Astrocyte of the hippocampus (primary cell): ENCODE measurements around the gene THSD4.
A peak's percentile ranks its signal among the peaks of the same experiment; 100 is the strongest.

Experiments
- DNase-seq: peaks from one replicate; pipeline ENCODE4 v3.0.0; 2011; ENCODE audit warnings: low read depth, low spot score

THSD4 gene

DNA sequence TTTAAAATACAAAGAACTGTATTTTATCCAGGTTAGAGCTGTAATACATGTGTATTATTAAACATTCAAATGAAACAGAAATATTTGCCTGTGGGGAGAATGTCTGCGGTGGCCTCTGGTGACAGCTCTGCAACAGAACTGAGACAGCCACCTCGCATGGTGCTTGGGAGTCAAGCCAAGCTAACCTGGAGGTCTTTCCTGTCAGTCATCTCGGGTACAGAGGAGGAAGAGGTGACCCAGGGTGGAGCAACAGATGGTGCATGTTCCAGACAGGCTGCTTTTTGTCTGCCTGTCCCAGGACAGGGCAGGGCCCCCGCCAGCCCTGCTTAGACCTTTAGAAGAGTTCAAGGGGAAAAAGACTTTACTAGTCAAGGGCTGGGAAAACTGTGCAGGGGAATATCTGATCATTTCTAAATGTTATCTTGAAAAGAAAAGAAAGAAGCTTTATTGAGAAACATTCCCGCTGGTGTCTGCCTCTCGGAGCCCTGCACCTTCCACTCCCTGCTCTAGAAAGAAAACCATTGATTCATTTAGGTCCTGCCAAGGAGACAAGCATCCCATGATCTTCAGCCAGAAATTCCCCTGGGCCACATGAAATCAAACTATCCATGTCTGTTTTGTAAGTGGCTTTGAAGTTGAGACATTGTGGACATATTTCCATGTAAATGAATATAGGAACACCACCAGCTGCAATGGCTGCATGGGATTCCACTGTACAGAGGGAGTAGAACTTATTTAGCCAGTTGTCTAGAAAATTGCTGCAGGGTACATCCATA is 689.6 kb downstream of the THSD4 start:
- DNase-seq = peak; percentile 25

DNA sequence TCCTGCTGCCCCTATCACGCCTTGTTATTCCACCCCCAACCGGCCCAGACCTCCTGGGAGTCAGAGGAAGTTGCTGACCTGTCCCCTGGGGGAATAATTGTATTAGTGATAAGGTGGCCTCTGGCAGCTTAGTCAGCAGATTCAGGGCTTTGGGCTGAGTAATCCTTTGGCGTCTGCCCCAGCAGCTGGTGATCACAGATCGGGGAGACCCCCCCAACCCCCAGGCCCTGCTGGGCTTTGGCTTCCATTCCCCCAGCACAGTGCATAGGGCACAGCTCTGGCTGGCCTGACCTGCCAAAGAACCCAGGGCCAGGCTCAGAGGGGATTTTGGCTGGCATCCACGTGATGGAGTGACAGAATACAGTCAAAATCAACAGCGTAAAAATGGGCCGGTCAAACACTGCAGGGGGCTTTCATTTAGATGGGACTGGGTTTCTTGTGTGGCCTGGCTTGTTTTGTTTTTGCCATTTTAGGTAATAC is 691.2 kb downstream of the THSD4 start:
- DNase-seq = peak; percentile 67

DNA sequence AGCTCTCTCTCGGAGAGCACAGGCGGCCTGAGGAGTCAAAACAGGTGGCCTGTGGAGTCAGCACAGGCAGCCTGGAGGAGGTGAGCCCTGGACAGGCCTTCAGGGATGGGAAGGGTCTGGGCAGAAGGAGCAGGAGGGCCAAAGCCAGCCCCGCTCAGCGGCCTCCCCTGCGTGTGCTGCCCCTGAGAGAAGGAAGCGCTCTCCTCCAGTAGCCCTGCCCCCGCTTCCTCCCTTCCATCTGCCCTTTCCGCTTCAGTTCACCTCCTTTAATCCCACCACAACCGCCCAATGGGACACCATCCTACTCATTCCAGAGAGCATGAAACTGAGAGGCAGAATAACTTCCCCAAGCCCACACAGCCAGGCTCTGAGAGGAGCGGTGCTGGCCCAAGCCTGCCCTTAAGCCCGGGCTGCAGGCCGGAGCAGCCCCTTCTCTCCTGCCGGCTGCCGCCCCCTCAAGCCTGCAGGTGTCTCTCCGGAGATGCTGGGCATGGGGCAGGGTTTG is 691.9 kb downstream of the THSD4 start:
- DNase-seq = peak; percentile 67

DNA sequence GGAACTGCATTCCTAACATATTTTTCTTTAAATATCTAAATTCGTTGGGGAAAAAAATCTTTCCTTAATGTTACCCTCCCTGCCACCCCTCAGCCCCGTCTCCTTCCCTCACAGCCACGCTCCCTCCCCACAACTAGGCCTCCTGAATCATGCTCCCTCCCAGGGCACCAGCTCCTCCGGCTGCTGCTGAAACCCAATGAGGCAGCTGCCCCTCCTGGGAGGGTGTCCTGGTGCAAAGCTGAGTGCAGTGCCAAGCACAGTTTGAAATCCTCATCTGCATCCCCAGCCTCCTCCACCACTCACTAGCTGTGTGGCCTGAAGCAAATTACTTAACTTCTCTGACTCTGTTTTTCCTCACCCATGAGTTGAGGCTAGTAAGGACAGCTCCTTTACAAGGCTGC is 692.4 kb downstream of the THSD4 start:
- peak; percentile 68 for DNase-seq

DNA sequence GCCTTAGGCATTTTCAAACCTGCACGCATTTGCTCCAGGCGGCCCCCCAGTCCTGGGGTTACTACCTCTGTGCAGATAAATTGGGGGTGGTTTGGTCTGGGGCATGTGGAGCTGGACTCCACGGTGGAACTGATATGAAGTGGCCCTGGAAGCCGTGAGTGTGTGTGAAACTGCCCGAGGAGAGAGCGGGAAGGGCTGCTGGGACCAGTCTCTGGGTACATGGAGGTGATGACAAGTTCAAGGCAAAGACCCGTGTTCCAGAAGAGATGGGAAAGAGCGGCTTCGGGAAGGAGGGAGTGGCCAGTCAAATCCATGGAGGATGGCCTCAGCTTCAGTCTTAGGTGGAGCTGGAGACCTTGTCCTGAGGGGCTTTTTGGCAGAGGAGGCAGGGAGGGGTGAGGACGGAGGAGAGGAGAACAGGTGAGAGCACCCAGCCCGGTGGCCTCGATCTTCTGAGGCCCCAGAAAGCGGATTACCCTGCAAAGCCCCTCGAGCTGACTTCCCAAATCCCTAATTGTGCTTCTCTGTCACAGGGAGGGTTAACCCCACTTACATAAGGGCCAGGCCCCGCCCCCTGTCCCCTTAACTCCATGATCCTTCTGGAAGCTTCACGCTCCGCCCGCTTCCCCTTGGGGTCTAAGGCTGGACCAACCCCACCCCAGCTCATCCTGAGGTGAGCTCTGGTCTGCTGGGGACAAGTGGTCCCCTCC is 693.2 kb downstream of the THSD4 start:
- no peak for DNase-seq

DNA sequence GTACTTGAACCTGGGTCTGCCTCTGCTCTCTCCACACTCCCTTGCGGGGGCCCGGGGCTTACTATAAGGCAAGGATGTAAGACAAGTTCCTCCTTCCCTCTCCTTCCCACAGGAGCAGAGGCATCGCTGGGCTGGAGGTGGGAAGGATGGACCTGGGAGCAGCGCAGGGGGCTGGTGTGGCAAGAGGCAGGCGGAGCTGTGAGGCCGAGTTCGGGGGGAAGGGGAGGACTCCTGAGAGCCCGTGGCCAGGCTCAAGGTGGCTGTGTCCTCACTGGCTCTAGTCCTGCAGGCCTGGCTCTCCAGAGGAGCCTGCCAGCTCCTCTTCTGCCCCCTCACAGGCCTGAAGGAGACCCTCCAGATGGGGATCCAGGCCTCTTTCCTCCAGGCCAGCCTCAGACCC is 694.1 kb downstream of the THSD4 start:
- no peak for DNase-seq

DNA sequence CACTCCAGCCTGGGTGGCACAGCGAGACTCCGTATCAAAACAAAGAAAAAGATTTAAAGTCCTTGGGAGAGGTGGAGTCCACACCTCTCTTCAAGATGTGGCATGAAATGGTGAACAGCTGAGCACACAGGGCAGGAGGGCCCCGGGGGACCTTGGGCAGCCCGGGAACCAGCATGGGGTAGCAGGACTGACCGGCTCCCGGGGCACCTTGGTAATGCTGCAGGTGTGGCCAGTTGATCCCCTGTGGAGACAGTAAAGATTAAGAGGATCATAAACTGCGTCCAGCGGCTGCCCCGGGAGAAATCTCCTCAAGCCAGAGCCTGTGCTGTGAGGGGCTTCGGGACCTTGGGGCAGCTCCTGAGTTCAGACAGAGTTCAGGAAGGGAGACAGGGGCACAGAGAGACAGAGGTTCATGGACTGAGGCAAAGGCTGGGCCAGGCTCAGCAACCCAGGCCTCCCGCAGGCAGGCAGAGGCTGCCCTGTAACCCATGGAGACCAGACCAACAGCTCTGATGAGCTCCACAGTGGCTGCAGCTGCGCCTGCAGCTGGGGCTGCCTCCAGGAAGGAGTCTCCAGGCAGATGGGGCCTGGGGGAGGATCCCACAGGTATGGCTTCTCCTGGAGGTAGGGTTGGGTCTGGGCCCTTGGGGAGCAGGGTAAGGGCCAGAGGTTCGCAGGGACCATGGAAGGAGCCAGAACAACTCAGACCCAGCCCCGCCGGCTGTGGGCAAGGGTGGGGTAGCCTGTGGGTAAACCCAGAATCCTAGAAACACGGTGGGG is 695.2 kb downstream of the THSD4 start, which contains the start of gene NR2E3:
Gene NR2E3 (plus strand): TSS at position 299 of the 780 bp plus-strand sequence. CDS start 190 bp downstream, at position 489.
- DNase-seq = no peak

DNA sequence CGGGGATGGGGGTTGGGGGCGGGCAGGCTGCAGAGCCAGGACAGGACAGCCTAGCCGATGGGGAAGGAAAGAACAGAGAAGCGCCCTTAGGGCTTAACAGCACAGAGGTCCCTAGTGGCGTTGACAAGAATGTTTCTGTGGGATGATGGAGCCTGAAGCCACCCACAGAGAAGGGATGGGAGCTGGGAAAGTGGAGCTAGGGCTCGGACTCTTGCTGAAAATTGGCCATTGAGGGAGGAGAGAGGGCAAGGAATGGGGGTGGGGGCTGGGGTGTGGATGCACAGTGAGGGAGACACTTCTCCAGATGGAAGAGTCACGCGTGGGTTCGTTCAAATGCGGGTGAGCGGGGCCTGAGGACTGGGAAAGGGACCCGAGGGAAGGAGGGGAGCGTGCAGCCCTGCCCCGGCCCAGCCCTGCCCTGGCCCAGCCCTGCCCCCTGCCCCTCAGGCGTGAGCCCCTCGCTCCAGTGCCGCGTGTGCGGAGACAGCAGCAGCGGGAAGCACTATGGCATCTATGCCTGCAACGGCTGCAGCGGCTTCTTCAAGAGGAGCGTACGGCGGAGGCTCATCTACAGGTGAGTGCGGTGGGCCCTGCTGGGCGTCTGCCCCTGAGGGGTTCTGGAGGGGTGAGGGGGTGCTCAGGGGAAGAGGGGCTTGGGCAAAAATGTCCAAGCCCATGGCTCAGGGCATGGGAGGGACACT is 695.9 kb downstream of the THSD4 start:
- no peak for DNase-seq

DNA sequence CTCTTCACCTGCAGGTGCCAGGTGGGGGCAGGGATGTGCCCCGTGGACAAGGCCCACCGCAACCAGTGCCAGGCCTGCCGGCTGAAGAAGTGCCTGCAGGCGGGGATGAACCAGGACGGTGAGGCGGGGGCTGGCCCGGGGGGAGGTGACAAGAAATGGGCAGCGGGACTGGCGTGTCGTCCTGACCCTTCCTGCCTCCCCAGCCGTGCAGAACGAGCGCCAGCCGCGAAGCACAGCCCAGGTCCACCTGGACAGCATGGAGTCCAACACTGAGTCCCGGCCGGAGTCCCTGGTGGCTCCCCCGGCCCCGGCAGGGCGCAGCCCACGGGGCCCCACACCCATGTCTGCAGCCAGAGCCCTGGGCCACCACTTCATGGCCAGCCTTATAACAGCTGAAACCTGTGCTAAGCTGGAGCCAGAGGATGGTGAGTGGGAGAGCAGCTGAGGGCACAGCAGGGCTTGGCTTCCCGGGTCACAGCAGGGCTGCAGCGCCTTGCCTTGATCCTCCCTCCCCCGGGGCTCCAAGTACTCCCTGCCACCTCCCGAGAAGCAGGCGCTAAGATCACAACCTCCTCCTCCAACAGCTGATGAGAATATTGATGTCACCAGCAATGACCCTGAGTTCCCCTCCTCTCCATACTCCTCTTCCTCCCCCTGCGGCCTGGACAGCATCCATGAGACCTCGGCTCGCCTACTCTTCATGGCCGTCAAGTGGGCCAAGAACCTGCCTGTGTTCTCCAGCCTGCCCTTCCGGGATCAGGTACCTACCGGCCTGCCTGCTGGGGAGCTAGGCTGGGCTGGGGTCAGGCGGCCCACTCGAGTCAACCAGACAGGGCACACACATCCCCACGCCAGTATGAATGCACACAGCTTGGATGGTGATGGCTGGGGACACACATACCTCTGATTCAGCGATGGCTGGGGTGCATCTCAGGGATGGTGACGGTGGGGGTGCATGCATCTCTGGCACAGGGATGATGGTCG is 696.8 kb downstream of the THSD4 start:
- no peak for DNase-seq

DNA sequence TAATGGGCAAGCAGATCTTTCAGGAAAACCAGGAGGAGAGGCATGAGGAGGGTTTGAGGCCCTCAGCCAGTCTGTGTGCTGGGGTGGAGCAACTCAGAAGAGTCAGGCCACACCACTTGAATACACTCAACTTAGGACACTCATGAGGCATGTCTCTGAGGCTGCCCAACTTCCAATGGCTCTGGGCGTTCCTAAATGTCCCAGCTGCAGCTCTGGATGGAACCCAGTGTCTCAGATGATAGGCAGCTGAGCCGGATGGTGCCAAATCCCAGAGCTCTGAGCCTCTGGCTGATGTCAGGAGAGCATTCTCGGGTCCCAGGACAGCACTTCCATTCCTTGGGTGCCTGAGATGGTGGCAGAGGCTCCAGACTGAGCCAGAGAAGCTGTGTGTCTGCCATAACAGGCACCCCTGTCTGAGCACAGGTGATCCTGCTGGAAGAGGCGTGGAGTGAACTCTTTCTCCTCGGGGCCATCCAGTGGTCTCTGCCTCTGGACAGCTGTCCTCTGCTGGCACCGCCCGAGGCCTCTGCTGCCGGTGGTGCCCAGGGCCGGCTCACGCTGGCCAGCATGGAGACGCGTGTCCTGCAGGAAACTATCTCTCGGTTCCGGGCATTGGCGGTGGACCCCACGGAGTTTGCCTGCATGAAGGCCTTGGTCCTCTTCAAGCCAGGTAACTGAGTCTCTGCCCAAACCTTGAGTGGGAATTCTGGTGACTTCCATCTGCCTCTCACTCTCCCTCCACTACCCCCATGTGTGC is 697.9 kb downstream of the THSD4 start:
- DNase-seq = no peak

DNA sequence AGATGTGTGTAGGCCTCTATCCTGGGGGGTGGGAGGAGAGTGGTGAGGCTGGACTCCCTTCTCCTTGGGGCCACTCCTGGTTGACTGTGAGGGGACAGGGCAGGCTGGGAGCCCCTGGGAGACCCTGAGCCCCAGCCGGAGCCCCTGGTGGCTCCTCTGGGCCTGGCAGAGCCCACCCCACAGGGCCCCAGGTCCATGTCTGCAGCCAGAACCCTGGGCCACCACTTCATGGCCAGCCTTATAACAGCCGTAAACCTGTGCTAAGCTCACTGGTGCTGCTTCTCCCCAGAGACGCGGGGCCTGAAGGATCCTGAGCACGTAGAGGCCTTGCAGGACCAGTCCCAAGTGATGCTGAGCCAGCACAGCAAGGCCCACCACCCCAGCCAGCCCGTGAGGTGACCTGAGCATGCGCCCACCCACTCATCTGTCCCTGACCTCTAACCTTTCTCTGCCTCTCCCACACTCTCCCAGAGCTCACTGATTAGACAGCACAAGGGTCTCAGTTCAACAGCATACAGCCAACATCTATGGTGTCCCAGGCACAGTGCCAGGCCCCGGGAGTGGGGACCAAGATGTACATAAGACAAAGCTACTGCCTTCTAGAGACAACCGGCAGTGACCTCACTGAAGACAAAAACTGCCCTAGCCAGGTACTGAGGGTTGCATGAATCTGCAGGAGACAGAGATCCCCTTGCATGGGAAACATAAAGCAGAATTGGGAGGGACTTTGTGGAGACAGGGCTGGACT is 698.6 kb downstream of the THSD4 start:
- DNase-seq = no peak

DNA sequence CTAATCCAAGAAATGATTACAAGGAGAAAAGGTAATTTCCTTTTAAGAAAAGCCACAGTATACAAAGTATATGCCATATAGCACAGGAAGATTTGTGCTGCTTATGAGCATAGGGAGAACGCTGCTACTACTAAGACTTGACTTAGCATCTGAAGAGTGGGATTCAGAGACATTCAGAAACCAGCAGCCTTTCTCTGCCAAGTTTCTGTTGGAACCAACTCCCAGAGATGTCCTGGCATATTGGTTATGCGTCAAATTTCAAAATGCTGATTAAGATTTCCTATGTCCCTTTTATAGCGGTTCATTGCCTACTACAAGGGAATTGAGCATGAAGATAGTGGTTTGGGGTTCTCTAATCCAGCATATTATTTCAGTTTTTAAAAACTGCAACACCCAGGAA is 700.0 kb downstream of the THSD4 start:
- no peak for DNase-seq

DNA sequence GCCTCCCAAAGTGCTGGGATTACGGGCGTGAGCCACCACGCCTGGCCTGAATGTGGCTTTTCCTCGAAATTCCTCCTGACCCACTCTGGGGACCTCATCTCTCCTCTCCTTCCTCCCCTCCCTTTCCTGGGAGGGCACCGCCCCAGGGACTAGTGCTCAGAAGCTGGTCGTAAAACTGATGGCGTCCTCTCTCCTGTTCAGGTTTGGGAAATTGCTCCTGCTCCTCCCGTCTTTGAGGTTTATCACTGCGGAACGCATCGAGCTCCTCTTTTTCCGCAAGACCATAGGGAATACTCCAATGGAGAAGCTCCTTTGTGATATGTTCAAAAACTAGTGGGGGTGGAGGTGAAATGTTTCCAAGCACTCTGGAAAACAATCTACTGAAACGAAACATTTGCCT is 702.1 kb downstream of the THSD4 start:
- no peak for DNase-seq

DNA sequence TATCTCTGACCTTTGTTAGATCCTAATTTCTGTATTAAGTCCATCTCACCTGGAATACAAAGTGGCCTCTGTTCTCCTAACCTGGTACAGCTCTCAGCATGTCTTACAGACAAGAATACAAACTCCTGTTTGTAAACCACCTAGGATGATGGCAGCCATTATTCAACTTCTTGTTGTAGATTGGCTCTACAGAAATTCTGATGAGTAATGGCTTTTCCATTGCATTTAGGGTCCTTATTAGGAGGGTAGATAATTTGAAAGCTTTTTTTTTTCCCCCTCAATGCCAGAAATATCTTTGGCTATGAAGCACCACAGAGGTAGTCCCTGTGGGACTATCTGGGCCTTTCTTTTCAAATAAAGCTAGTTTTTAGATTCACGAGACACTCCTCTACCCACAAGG is 704.9 kb downstream of the THSD4 start:
- no peak for DNase-seq

DNA sequence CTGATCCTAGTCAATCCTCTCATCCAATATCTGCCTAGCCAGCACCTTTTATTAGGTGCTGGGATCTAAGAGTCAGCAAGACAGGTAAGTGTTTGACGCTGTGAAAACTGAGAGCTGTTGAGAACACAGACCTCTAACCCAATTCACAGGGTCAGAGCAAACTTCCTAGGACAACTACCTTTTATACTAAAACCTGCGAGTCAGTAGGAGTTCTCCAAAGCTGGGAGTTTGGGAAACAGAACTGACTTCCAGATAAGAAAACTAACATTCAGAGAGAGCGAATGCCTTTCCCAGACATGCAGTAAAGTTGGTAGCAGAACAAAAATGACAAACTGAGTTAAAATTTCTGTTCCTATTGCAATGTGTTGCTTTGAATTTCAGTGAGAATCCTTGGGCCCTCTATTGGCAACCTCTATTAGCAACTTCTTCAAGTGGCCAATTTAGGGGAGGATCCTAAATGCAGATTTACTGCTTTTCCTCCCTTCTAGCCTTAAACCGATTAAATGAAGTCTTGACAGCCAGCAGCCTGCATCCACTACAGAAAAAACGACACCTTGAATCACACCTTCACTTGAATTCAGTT is 706.4 kb downstream of the THSD4 start:
- DNase-seq = no peak

DNA sequence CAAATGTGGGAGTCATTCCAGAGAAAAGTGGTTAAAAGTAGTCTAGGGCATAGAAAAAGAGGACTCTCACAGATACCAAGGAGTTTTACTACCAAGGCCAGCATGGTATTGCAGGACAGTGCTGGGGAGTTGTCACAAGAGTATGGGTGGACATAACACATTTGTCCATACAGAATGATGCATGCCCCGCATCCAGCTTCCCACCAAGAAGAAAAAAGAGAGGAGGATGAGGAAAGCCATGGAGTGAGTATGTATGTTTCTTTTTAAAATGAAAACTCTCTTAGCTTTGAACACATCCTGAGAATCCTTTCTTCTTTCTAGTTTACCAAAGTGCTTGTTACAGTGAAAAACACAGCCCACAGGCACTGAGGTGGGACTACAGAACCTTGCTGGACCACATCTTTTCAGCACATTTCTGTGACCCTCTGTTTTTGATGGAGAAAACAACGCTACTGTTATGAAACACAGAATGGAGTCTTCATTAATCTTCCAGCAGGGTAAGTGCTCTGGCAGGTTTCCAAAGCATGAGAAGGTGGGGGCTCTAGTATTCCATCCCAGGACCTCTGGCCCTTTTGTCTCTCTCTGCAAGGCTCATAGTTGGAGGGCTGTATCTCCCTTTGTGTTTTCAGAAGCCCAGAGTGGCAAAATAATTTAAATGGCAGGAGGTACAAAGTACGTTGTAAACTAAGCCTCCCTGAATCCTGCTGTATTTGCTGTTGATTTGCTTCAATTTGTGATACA is 707.8 kb downstream of the THSD4 start:
- no peak for DNase-seq

DNA sequence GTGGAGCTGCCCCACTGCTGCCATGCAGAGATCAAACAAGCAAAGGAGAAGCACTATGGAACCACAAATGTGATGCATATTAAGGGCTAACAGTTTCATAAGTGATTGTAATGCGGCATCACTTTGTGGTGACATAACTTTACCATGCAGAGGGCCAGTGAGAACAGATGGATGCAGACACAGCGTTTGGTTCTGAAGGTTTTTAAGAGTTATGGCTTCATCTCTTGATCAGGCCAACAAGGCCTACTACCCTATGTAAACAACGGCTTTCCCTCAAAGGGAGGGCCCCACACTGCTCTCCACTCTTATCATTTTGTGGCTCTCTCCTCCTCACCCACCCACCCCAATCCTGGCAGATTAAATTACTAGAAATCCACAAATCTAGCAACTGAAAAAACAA is 708.5 kb downstream of the THSD4 start:
- DNase-seq = no peak
